SKM-1 treated with dmso at 0.1 percent for 144 hours (cell line): Measurements from ENCODE around the gene RPGRIP1L.

Experiments
- DNase-seq: peaks from one replicate; lab custom pipeline; 2025; ENCODE audit not compliant: unreplicated experiment; lab: John Stamatoyannopoulos, UW

RPGRIP1L gene

DNA sequence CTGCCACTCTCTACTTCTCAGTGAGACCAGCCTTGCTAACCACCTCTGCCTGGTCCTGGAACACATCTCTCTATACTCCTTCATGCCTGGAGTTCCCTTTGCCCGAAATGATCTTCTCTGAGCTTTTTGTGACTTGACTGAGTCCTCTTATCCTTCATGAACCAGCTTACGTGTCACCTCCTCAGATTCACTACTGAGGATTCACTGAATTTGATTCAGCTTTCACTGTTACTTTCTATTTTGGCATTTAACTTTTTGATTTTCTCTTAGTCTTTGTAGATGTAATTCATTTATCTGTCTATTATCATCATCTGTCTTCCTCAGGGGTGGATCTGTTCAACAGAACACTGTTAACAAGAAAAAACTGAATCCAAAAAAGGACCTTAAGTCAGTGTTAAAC, 95.6 kb downstream of the RPGRIP1L start:
- DNase-seq: no peak

GRCh38 chr16:53605831-53606400, 97.7 kb downstream of the RPGRIP1L start:
- no peak for DNase-seq

GRCh38 chr16:53605356-53605755, 98.3 kb downstream of the RPGRIP1L start:
- no peak for DNase-seq

- DNase-seq: no peak
Measured at GRCh38 chr16:53601961-53602360, 101.7 kb downstream of the RPGRIP1L start.

DNA sequence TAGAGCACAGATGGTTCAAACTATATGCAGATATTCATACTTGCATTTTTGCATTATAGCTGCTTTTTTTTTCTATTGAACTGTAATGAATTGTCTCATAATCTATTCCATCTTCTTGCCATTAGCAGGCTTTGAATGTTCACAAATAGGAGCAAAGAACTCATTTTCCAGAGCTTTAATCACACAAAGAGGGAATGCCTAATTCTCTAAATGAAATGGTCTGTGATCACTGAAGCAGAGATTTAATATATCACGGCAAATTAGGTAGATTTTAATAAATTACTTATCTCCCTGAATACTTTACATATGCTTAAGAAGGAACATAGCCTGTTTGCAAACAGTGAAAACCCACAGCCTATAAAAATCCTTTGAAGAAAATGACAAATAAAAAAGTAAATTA, 103.0 kb downstream of the RPGRIP1L start:
- DNase-seq: no peak

GRCh38 chr16:53600126-53600525, 103.5 kb downstream of the RPGRIP1L start:
- no peak for DNase-seq

- no peak for DNase-seq
Measured at GRCh38 chr16:53599548-53599947, 104.1 kb downstream of the RPGRIP1L start.

GRCh38 chr16:53598511-53599275, 105.0 kb downstream of the RPGRIP1L start:
- DNase-seq: no peak

DNA sequence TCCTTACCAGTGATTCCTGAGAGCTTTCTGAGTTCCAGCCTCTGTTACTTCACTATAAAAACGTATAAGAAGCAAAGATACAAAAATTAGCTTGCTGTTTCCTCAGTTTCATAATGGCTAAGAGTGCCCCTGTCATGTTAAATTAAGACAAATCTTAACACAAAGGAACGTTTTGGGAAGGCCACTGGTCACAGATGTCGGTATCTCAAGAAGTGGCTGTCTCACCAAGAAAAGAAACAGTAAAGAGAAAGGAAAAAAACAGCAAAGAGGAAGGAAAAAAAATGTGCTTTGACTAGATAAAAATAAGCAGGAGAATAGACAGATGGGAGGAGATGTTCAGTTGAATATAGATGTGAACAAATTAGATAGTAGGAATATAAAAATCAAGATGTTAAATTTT, 105.9 kb downstream of the RPGRIP1L start:
- DNase-seq: no peak

DNA sequence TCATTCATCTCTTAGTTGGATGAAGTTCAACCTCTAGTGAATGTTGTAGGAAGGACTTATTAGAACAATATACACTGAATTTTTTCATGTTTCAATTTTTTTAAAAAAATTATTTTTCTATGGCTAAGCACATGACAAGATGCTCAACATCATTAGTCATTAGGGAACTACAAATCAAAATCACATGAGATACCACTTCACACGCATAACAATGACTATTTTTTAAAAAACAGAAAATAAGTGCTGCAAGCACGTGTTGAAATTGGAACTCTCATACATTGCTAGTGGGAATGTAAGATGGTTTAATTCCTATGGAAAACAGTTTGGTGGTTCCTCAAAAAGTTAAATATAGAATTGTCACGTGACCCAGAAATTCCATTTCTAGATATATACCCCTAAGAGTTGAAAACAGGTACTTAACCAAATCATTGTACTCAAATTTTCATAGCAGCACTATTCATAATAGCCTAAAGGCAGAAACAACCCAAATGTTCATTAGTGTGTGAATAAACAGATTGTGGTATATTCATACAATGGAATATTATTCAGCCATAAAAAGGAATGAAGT, 115.5 kb downstream of the RPGRIP1L start:
- DNase-seq: no peak

- no peak for DNase-seq
Measured at GRCh38 chr16:53583401-53583800, 120.3 kb downstream of the RPGRIP1L start.

DNA sequence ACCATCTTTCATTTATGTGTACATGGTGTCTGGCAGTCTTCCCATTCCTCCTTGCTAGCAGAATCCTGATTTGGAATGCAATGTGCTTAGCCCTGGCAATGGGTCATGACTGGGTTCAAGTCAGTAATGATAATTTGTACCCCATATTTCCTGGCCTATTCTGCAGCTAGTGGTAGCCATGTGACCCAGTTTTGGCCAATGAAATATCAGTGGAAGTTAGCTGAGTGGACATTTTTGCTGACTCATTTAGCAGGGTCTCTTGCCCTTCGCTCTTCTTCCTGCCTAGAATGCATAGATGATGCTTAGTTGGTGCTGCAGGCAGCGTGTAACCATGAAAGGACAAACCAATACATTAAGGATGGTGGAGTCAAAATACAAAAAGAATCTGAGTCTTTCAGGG, 121.9 kb downstream of the RPGRIP1L start:
- no peak for DNase-seq

DNA sequence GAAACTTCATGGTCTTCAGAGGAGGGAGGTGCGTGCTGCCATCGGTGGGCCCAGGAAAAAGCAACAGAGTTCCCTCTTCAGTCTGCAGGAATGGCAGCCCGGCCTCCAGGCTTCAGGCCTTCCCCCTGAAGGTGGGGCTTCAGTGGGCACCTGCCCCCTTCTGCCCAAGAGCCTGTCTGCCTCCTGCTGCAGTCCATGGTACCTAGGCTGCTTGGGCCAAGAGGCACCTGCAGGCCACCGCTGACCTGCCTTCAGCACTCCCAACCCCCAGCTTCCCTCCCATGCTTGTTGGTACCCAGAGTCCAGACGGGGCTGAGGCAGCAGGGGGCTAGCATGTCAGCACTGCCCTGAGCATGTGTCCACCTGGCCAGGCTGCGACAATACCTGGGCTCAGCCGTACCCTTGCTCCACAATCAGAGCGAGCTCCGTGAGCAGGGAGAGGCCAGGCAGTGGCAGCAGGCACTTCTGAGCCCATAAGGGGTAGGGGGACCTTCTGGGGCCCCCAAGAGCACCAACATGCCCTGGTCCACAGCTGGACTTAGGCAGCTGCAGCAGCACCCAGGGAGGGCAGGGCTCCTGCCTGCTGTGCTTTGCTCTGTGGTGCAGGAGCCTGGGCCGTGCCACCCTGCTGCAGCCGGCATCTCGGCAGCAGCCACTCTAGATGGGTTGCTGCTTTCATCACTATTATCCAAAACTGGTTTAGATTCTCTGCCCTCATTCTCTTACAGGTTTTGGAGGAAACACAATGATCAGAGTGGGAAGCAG, 123.4 kb downstream of the RPGRIP1L start:
- DNase-seq: no peak

GRCh38 chr16:53576904-53577303, 126.8 kb downstream of the RPGRIP1L start:
- no peak for DNase-seq

DNA sequence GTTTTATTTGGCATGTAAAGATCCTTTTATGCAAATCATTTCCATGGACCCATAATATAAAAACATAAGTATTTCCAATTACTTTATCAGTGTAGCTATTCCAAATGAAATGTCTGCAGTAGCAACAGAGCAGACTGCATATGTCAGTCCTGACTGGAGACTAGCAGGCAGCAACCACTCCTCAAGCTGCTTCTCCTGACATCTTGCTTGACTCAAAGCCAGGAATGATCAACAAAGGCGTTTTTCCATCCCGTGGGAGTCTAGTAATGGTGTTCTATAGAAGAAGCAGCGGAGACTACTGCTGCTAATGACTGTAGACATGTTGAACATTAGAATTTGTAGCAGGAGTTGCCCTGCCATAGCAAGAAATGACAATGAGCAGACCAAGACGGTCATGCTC, 127.4 kb downstream of the RPGRIP1L start:
- DNase-seq: no peak

GRCh38 chr16:53571763-53572162, 131.9 kb downstream of the RPGRIP1L start:
- DNase-seq: no peak

GRCh38 chr16:53566552-53567245, 137.0 kb downstream of the RPGRIP1L start:
- DNase-seq: no peak

DNA sequence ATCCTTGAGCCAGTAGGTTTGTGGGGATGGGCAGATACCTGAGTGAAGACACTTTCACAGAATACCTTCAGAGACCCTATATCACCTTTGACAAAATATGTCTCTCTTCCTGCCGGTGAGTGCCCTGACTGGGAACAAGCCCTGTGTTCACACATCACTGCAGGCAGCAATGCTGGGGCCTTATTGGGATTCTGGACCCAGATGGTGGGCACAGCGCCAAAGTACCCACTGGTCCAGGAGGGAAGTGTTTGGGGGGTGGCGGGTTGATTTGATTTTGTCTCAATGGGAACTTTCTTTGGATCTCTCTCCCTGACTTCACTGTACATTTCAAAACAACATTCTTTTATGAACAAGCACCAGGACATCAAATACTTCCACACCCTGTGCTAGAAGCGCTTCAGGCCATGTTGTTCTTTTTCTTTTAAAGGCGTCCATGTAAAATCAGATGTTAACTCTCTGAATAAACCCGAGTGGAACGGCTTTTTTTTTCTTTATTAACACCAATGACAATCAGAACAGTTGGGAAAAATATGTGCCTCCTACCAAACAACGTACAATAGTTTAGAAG, 138.3 kb downstream of the RPGRIP1L start:
- DNase-seq: no peak

GRCh38 chr16:53563426-53563825, 140.2 kb downstream of the RPGRIP1L start:
- no peak for DNase-seq

GRCh38 chr16:53561101-53561888, 142.4 kb downstream of the RPGRIP1L start:
- no peak for DNase-seq
